PFSK-1 (cell line): ENCODE results near the gene MRPL52.

ENCODE experiments used
- FOXP2 ChIP-seq: optimal IDR thresholded peaks from 2 replicates; pipeline ENCODE3; 2011; ENCODE audit warnings: borderline replicate concordance, control low read depth, inconsistent platforms; ENCODE audit not compliant: insufficient read depth; ENCODE audit errors: extremely low read length, extremely low read depth
- POLR2AphosphoS5 ChIP-seq: IDR thresholded peaks from 2 replicates; pipeline ENCODE4 v1.6.1; 2012; ENCODE audit warnings: low read depth, mild to moderate bottlenecking, control low read depth, low read length, moderate library complexity
- REST ChIP-seq, 2 experiments: IDR thresholded peaks; 2 replicates each; pipeline versions ENCODE4 v1.6.1 to v1.8.0; 2011 to 2012; ENCODE audit warnings: low read depth in 2 of 2, low read length in 2 of 2, control low read depth in 1 of 2, inconsistent platforms in 1 of 2, mild to moderate bottlenecking in 1 of 2, moderate library complexity in 1 of 2; ENCODE audit not compliant: insufficient read depth in 1 of 2
- SIN3A ChIP-seq: IDR thresholded peaks from 2 replicates; pipeline ENCODE4 v1.6.1; 2012; ENCODE audit warnings: mild to moderate bottlenecking, low read length, moderate library complexity, borderline replicate concordance; ENCODE audit not compliant: insufficient read depth
- TAF1 ChIP-seq: IDR thresholded peaks from 2 replicates; pipeline ENCODE4 v1.6.1; 2012; ENCODE audit warnings: low read length, control low read depth, borderline replicate concordance; ENCODE audit not compliant: insufficient read depth

Gene MRPL52

DNA sequence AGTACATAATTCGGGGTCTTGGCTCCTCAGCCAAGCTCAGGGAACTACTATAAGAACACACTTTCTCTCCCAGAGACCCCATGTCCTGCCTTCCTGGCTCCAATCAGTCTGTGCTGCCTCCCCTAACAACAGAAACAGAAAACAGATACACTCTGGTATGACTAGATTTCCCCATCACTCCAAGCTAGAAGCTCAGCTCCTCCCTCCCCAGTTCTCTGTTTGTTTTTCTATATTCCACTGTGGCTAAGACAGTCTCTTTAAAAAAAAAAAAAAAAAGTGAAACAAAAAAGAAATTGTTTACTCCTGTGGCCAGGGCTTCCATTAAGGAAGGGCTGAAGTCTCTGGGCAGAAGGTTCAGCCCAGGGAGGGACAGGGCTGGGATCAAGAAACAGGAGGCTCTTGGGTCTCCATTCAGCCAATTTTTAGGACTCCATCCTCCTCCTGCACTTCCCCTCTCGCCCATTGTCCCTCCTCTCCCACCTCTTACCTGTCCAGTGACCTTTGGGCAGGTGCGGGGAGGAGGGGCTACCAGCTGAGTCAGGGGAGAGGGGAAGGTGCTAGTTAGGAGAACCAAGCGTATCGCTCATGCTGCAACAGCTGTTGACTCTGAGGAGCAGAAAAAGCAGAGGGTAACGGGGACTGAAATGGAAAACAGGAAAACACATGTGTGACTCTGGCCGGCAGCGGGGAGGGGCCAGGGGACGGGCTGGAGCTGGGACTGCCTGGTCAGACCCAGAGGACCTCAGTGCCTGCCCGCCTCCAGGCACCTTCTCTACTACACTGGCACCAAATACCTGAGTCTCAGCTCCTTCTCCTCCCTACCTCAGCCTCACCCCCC is 10.3 kb upstream of the MRPL52 start:
- TF ChIP-seq POLR2AphosphoS5 (no peak), TAF1 (no peak), SIN3A (no peak), FOXP2 (no peak), REST (IDR thresholded peaks at IDR 0.05; ENCODE audit: insufficient read depth in 1 of 2, low read depth in 2 of 2, low read length in 2 of 2) (no peak)

DNA sequence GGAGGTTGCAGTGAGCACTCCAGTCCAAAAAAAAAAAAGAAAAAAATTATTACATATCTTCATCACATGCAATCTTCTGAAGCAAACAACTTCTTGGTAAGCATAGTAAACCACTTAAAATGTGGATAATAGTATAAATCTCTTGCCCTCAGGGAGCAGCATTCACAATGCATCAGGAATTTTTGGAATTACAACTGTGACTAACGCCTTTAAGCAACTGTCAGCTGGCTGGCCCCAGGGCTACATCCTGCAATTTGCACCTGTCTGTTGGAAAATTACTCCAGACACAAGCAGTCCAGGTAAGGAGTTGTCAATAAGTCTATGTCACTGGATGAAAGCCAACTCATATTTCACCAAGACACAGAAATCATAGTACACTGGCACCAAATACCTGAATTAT is 9.0 kb upstream of the MRPL52 start:
- no peak for TF ChIP-seq TAF1
- no peak for TF ChIP-seq FOXP2
- TF ChIP-seq SIN3A, result no peak
- no peak for TF ChIP-seq POLR2AphosphoS5
- TF ChIP-seq REST (IDR thresholded peaks at IDR 0.05; ENCODE audit: insufficient read depth in 1 of 2, low read depth in 2 of 2, low read length in 2 of 2), result no peak

- no peak for TF ChIP-seq REST (IDR thresholded peaks at IDR 0.05; ENCODE audit: insufficient read depth in 1 of 2, low read depth in 2 of 2, low read length in 2 of 2)
These were observed 8.3 kb upstream of the MRPL52 start for GRCh38 chr14:22821193-22822015.

- no peak for TF ChIP-seq REST (IDR thresholded peaks at IDR 0.05; ENCODE audit: insufficient read depth in 1 of 2, low read depth in 2 of 2, low read length in 2 of 2)
- TF ChIP-seq FOXP2, result no peak
- no peak for TF ChIP-seq TAF1
- no peak for TF ChIP-seq SIN3A
- TF ChIP-seq POLR2AphosphoS5, result no peak
These were observed 7.6 kb upstream of the MRPL52 start for GRCh38 chr14:22822016-22822570.
